Measurements from ENCODE around the gene CALCOCO1.
"Not testable (repeated sequence)": the region's sequence is repeated elsewhere in the genome, so short reads cannot be mapped to it uniquely, and the experiment has no call there.

The CALCOCO1 gene

GRCh38 chr12:53696655-53697331, 30.5 kb downstream of the CALCOCO1 start:
- no peak for DNase-seq (ENCODE audit: low spot score)

GRCh38 chr12:53696285-53696654, 31.0 kb downstream of the CALCOCO1 start:
- peak; percentile 89 for DNase-seq (ENCODE audit: low spot score)

GRCh38 chr12:53695152-53696145, 31.8 kb downstream of the CALCOCO1 start:
- DNase-seq (ENCODE audit: low spot score) = peak; percentile 86

GRCh38 chr12:53694756-53695151, 32.5 kb downstream of the CALCOCO1 start:
- DNase-seq (ENCODE audit: low spot score) = peak; percentile 65

GRCh38 chr12:53688134-53688533, 39.1 kb downstream of the CALCOCO1 start:
- no peak for DNase-seq (ENCODE audit: low spot score)

- DNase-seq (ENCODE audit: low spot score) = no peak
Observed at GRCh38 chr12:53686436-53686835, 40.8 kb downstream of the CALCOCO1 start.

- DNase-seq (ENCODE audit: low spot score) = no peak
Observed at GRCh38 chr12:53684654-53685220, 42.5 kb downstream of the CALCOCO1 start.

- DNase-seq (ENCODE audit: low spot score) = no peak
Observed at GRCh38 chr12:53683983-53684382, 43.3 kb downstream of the CALCOCO1 start.

- DNase-seq (ENCODE audit: low spot score) = no peak
Observed at GRCh38 chr12:53683494-53683893, 43.8 kb downstream of the CALCOCO1 start.

- DNase-seq (ENCODE audit: low spot score) = not testable (repeated sequence)
Observed at GRCh38 chr12:53680061-53680460, 47.2 kb downstream of the CALCOCO1 start.

- DNase-seq (ENCODE audit: low spot score) = no peak
Observed at GRCh38 chr12:53677800-53678148, 49.5 kb downstream of the CALCOCO1 start.

- peak; percentile 87 for DNase-seq (ENCODE audit: low spot score)
Observed at GRCh38 chr12:53677016-53677799, 50.0 kb downstream of the CALCOCO1 start.

- DNase-seq (ENCODE audit: low spot score) = peak; percentile 86
Observed at GRCh38 chr12:53676656-53677015, 50.6 kb downstream of the CALCOCO1 start.

GRCh38 chr12:53675701-53676607, 51.3 kb downstream of the CALCOCO1 start, which contains the start of gene ATP5MC2:
ATP5MC2 (minus strand) TSS chr12:53676083; CDS start chr12:53672614, 3,469 bp downstream.
- DNase-seq (ENCODE audit: low spot score) = peak; percentile 100

- DNase-seq (ENCODE audit: low spot score) = no peak
Observed at GRCh38 chr12:53674977-53675700, 52.1 kb downstream of the CALCOCO1 start.

- no peak for DNase-seq (ENCODE audit: low spot score)
Observed at GRCh38 chr12:53670971-53671370, 56.3 kb downstream of the CALCOCO1 start.

GRCh38 chr12:53670308-53670707, 56.9 kb downstream of the CALCOCO1 start:
- no peak for DNase-seq (ENCODE audit: low spot score)

GRCh38 chr12:53667080-53667479, 60.2 kb downstream of the CALCOCO1 start:
- no peak for DNase-seq (ENCODE audit: low spot score)

- DNase-seq (ENCODE audit: low spot score) = no peak
Observed at GRCh38 chr12:53664936-53665335, 62.3 kb downstream of the CALCOCO1 start.

GRCh38 chr12:53664191-53664590, 63.1 kb downstream of the CALCOCO1 start:
- DNase-seq (ENCODE audit: low spot score) = no peak
